Ascending aorta (tissue), 2 donors: ENCODE results near the gene ZNF417. TPM values are rescaled to one million over a fixed set of nuclear protein-coding genes. Genes with fewer than 3 reads are reported as not detected.
A peak's percentile ranks its signal among the peaks of the same experiment; 100 is the strongest.
"Not testable (repeated sequence)": the region's sequence is repeated elsewhere in the genome, so short reads cannot be mapped to it uniquely, and the experiment has no call there.

Experiments used
- DNase-seq, 2 donors: peaks; one replicate each; pipeline ENCODE4 v3.0.0-alpha.2; 2019; ENCODE audit warnings: low spot score in 2 of 2
- H3K27ac ChIP-seq, 2 donors: fragments of 200-600 bp; sonication (generic); one replicate each; pipeline ENCODE4 v1.5.1; 2016 to 2017; ENCODE audit warnings: mild to moderate bottlenecking in 1 of 2
- H3K27me3 ChIP-seq: fragments of 200-600 bp; sonication (generic); one replicate; pipeline ENCODE4 v1.5.1; 2017
- H3K36me3 ChIP-seq, 2 donors: fragments of 200-600 bp; sonication (generic); one replicate each; pipeline ENCODE4 v1.5.1; 2016
- H3K4me1 ChIP-seq, 2 donors: fragments of 200-600 bp; sonication (generic); one replicate each; pipeline ENCODE4 v1.5.1; 2016 to 2017; ENCODE audit warnings: mild to moderate bottlenecking in 1 of 2
- H3K4me3 ChIP-seq, 2 donors: fragments of 200-600 bp; sonication (generic); one replicate each; pipeline ENCODE4 v1.5.1; 2016 to 2017; ENCODE audit warnings: mild to moderate bottlenecking in 1 of 2
- H3K9me3 ChIP-seq, 2 donors: fragments of 200-600 bp; sonication (generic); one replicate each; pipeline ENCODE4 v1.5.1; 2016
- CTCF ChIP-seq, 3 experiments: fragments of 200-600 bp in 2 of 3; fragments of 450-650 bp in 1 of 3; sonication (generic) in 2 of 3; IDR thresholded peaks; one replicate each; pipeline ENCODE4 v1.5.1; 2016 to 2019; ENCODE audit warnings: antibody characterized with exemption in 3 of 3, mild to moderate bottlenecking in 1 of 3, moderate library complexity in 1 of 3
- intact Hi-C: fragments of 100-400 bp; cut with DNase I; formaldehyde crosslinking; loops from one replicate; pipeline ENCODE4 v1.15.1; 2023
- total RNA-seq: library from RNA; depleted of rRNA; stranded (reverse); fragments of >200 nt; gene quantifications from one replicate; pipeline ENCODE4 v1.1.0, GENCODE V29; 2016

The ZNF417 gene
- total RNA-seq, 1 donor from 2014 or later, result 2.3 TPM

GRCh38 chr19:57887195-57887941 lies 29.0 kb downstream of the ZNF417 start:
- Histone ChIP-seq H3K36me3 (no peaks in the 10 kb centered on the region), H3K27ac (no peak overlapping the region), H3K4me1 (no peaks in the 10 kb centered on the region), H3K27me3 (no peaks in the 10 kb centered on the region), H3K4me3 (peak overlapping the region in 1 of 2 donors; percentile 44), H3K9me3 (peaks cover 17 to 72% of the 10 kb centered on the region in 2 donors)
- no peak for TF ChIP-seq CTCF (IDR thresholded peaks at IDR 0.05)
- intact Hi-C loops, result no loop called here
- no peak for DNase-seq

- Histone ChIP-seq H3K27ac (no peak overlapping the region), H3K9me3 (peaks cover 17 to 72% of the 10 kb centered on the region in 2 donors), H3K4me3 (no peak overlapping the region), H3K27me3 (no peaks in the 10 kb centered on the region), H3K36me3 (no peaks in the 10 kb centered on the region), H3K4me1 (no peaks in the 10 kb centered on the region)
- no peak for DNase-seq
- intact Hi-C loops, result no loop called here
- no peak for TF ChIP-seq CTCF (IDR thresholded peaks at IDR 0.05)
These were observed 30.3 kb downstream of the ZNF417 start for GRCh38 chr19:57886046-57886445.

GRCh38 chr19:57873883-57874799 lies 42.3 kb downstream of the ZNF417 start:
- Histone ChIP-seq H3K9me3 (peaks cover 65 to 95% of the 10 kb centered on the region in 2 donors), H3K36me3 (peaks cover 0 to 11% of the 10 kb centered on the region in 2 donors)
- H3K4me3 ChIP-seq, DNase-seq, H3K27ac ChIP-seq, intact Hi-C loops, H3K27me3 ChIP-seq, H3K4me1 ChIP-seq: not testable (repeated sequence)

GRCh38 chr19:57872450-57872849 lies 43.9 kb downstream of the ZNF417 start:
- Histone ChIP-seq H3K27me3 (no peaks in the 10 kb centered on the region), H3K9me3 (peaks cover 74 to 97% of the 10 kb centered on the region in 2 donors), H3K4me1 (no peaks in the 10 kb centered on the region), H3K36me3 (peaks cover 9 to 20% of the 10 kb centered on the region in 2 donors), H3K27ac (no peak overlapping the region), H3K4me3 (no peak overlapping the region)
- intact Hi-C loops, result no loop called here
- no peak for TF ChIP-seq CTCF (IDR thresholded peaks at IDR 0.05)
- DNase-seq, result no peak

- Histone ChIP-seq H3K27ac (no peak overlapping the region), H3K27me3 (no peaks in the 10 kb centered on the region), H3K9me3 (peaks cover 88 to 97% of the 10 kb centered on the region in 2 donors), H3K4me1 (no peaks in the 10 kb centered on the region), H3K4me3 (no peak overlapping the region), H3K36me3 (peaks cover 32 to 36% of the 10 kb centered on the region in 2 donors)
- no peak for TF ChIP-seq CTCF (IDR thresholded peaks at IDR 0.05)
- intact Hi-C loops, result no loop called here
- DNase-seq, result no peak
These were observed 46.2 kb downstream of the ZNF417 start for GRCh38 chr19:57870225-57870624.

- H3K27ac ChIP-seq, H3K27me3 ChIP-seq, intact Hi-C loops, H3K4me3 ChIP-seq, DNase-seq, H3K4me1 ChIP-seq: not testable (repeated sequence)
- H3K36me3 ChIP-seq, result peaks cover 37 to 42% of the 10 kb centered on the region in 2 donors
- H3K9me3 ChIP-seq, result peaks cover 94 to 100% of the 10 kb centered on the region in 2 donors
These were observed 46.7 kb downstream of the ZNF417 start for GRCh38 chr19:57869655-57870054.
